ENCODE measurements around the gene ORM1.

DNA sequence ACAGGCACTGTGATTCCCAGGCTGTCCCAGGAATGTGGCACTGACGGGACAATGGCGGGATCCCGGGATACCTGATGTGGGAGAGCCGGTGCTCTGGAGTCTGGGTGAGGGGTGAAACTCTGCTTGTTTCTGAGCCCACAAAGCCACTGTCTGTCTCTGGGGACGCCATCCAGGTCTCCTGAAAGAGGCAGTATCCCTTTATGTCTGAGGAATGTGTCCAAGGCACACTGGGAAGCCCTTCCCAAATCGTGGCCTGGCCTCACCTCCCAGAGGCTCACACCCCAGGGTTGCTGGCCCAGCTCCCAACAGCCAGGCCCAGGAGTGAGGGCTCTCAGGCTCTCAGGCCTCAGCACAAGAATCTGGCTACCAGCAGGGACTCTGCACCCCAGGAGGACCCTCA, 33.9 kb downstream of the ORM1 start:
- TF ChIP-seq, protein P1, sequence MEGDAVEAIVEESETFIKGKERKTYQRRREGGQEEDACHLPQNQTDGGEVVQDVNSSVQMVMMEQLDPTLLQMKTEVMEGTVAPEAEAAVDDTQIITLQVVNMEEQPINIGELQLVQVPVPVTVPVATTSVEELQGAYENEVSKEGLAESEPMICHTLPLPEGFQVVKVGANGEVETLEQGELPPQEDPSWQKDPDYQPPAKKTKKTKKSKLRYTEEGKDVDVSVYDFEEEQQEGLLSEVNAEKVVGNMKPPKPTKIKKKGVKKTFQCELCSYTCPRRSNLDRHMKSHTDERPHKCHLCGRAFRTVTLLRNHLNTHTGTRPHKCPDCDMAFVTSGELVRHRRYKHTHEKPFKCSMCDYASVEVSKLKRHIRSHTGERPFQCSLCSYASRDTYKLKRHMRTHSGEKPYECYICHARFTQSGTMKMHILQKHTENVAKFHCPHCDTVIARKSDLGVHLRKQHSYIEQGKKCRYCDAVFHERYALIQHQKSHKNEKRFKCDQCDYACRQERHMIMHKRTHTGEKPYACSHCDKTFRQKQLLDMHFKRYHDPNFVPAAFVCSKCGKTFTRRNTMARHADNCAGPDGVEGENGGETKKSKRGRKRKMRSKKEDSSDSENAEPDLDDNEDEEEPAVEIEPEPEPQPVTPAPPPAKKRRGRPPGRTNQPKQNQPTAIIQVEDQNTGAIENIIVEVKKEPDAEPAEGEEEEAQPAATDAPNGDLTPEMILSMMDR (IDR thresholded peaks at IDR 0.05; ENCODE audit: low read length) = no peak
- TF ChIP-seq EZH2phosphoT487 (IDR thresholded peaks at IDR 0.05; ENCODE audit: low read length) = no peak
